ES-I3 (cell line): ENCODE data around the gene SLC50A1.

Source experiments
- H3K36me3 ChIP-seq: 2 replicates; pipeline ENCODE4 v1.6.1; 2013; ENCODE audit warnings: mild to moderate bottlenecking, low read length, control low read depth, moderate library complexity; ENCODE audit not compliant: insufficient read depth
- H3K4me1 ChIP-seq: 2 replicates; pipeline ENCODE4 v1.6.1; 2013; ENCODE audit warnings: mild to moderate bottlenecking, control low read depth, low read length; ENCODE audit not compliant: insufficient read depth
- H3K9ac ChIP-seq: 2 replicates; pipeline ENCODE4 v1.6.1; 2013; ENCODE audit warnings: low read depth, mild to moderate bottlenecking, low read length, moderate library complexity
- H3K9me3 ChIP-seq: 2 replicates; pipeline ENCODE4 v1.6.1; 2013; ENCODE audit warnings: mild to moderate bottlenecking, low read length, moderate library complexity; ENCODE audit not compliant: control insufficient read depth, insufficient read depth

The SLC50A1 gene

DNA sequence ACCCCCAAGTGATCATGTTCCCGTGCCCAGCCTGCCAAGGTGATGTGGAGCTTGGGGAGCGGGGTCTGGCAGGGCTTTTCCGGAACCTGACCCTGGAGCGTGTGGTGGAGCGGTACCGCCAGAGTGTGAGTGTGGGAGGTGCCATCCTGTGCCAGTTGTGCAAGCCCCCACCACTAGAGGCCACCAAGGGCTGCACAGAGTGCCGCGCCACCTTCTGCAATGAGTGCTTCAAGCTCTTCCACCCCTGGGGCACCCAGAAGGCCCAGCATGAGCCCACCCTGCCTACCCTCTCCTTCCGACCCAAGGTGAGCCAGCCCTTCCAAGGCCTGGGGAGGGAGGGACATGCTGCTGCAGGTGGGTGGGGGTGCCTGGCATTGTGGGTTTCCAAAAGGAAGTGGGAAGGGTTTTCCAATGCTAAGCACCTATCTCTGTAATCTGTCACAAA is 40.3 kb downstream of the SLC50A1 start:
- Histone ChIP-seq H3K4me1 (no peaks in the 10 kb centered on the region; the same call in 1 of the 2 replicates), H3K36me3 (peaks cover 6% of the 10 kb centered on the region), H3K9ac (no peak overlapping the region), H3K9me3 (no peaks in the 10 kb centered on the region)

DNA sequence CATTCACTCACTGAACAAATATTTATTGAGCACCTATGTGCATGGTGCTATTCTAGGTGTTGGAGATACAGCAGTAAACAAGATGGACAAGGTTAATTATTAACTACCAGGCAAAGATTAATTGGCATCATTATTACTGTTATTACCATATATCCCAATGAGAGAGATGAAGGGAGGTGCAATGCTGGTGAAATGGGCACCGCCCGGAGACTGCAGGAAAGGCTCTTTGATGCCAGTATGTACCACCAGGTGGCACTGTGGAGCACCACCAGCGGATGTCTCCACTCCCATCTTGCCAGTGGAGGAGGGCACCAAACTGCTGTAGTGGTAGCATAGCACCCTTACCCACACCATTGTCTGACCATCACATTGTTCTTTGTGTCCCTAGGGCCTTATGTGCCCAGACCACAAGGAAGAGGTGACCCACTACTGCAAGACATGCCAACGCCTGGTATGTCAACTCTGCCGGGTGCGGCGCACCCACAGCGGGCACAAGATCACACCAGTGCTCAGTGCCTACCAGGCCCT is 41.0 kb downstream of the SLC50A1 start:
- H3K4me1 ChIP-seq: no peaks in the 10 kb centered on the region; the same call in 1 of the 2 replicates
- peaks cover 6% of the 10 kb centered on the region for H3K36me3 ChIP-seq
- H3K9me3 ChIP-seq: no peaks in the 10 kb centered on the region
- H3K9ac ChIP-seq: no peak overlapping the region

DNA sequence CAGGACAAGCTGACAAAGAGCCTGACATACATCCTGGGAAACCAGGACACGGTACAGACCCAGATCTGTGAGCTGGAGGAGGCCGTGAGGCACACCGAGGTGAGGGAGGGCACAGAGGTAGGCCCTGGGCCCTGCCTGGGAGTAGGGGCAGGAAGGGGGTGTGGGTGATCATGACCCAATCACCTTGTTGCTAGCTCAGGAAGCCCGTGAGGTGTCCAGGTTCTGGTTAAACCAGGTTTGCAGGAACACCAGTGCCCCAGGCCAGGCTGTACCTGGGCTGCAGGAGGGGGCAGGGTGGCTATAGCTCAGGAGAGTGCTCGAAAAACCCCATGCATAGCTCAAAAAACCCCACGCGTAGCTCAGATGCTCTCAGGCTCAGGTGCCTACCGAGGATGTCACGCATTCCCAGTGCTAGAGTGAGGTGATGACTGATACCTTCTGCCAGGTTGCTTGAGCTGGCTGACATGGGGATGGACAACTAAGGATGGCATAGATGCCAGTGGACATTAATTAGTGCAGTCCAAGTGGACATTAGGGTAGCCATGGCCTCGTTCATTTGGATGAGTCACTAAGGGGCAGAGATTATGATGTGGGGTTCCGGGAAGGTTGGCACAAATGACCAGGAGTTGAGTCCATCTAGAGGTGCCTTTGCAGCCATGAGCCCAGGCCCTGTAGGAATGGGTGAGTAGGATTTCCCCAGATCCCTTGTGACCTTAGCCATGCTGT is 41.7 kb downstream of the SLC50A1 start:
- no peaks in the 10 kb centered on the region; the same call in 1 of the 2 replicates for H3K4me1 ChIP-seq
- H3K9me3 ChIP-seq: no peaks in the 10 kb centered on the region
- H3K36me3 ChIP-seq: peaks cover 6% of the 10 kb centered on the region
- H3K9ac ChIP-seq: no peak overlapping the region

- Histone ChIP-seq H3K4me1 (no peaks in the 10 kb centered on the region; the same call in 1 of the 2 replicates), H3K9ac (no peak overlapping the region), H3K36me3 (peaks cover 6% of the 10 kb centered on the region), H3K9me3 (no peaks in the 10 kb centered on the region)
Measured at GRCh38 chr1:155177918-155178281, 42.2 kb downstream of the SLC50A1 start.

DNA sequence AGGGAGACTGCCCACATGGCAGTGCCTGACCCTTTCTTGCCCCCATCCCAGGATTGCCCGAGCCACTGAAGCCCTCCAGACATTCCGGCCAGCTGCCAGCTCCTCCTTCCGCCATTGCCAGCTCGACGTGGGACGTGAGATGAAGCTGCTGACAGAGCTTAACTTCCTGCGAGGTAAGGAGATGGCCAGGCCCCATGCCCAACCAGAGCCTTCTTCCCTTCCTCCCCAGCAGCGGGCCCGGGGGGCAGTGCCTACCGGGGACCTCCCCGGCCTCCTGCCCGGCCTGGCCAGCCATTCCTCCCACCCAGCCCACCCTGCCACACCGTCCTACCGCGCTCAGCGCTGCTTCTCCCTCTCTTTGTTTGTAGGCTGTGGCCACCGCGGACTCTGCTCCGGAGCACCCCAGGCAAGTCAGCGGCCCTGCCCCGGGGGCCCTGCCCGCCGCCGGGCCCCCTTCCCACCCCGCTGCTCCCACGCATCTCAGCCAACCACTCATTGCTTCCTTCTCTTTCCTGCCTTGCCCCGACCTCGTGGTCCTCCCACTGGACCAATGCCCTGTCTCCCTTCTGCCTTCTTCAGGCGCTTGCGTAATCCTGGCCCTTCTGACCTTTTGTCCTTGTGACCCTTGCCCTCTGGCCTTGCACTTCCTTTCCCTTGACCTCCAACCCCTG is 42.9 kb downstream of the SLC50A1 start:
- Histone ChIP-seq H3K36me3 (peaks cover 6% of the 10 kb centered on the region), H3K9me3 (no peaks in the 10 kb centered on the region), H3K4me1 (no peaks in the 10 kb centered on the region; the same call in 1 of the 2 replicates), H3K9ac (no peak overlapping the region)

GRCh38 chr1:155179112-155180031 is 43.7 kb downstream of the SLC50A1 start:
- no peaks in the 10 kb centered on the region; the same call in 1 of the 2 replicates for H3K4me1 ChIP-seq
- H3K9me3 ChIP-seq: no peaks in the 10 kb centered on the region
- H3K9ac ChIP-seq: no peak overlapping the region
- H3K36me3 ChIP-seq: peaks cover 6% of the 10 kb centered on the region

- Histone ChIP-seq H3K4me1 (peaks cover 10% of the 10 kb centered on the region; the same call in 1 of the 2 replicates), H3K9ac (no peak overlapping the region), H3K36me3 (peaks cover 6% of the 10 kb centered on the region), H3K9me3 (no peaks in the 10 kb centered on the region)
Measured at GRCh38 chr1:155181371-155182051, 45.9 kb downstream of the SLC50A1 start.

GRCh38 chr1:155182052-155182550 is 46.4 kb downstream of the SLC50A1 start:
- peaks cover 6% of the 10 kb centered on the region for H3K36me3 ChIP-seq

DNA sequence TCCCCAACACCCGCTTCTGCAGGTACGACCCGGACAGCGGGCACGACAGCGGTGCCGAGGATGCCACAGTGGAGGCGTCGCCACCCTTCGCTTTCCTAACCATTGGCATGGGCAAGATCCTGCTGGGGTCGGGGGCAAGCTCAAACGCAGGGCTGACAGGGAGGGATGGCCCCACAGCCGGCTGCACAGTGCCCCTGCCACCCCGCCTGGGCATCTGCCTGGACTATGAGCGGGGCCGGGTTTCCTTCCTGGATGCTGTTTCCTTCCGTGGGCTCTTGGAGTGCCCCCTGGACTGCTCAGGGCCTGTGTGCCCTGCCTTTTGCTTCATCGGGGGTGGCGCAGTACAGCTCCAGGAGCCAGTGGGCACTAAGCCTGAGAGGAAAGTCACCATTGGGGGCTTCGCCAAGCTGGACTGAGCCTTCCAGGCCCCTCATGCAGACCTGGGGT is 48.1 kb downstream of the SLC50A1 start:
- no peak overlapping the region for H3K9ac ChIP-seq
- peaks cover 6% of the 10 kb centered on the region; the same call in 1 of the 2 replicates for H3K36me3 ChIP-seq
- peaks cover 13% of the 10 kb centered on the region; the same call in 1 of the 2 replicates for H3K4me1 ChIP-seq
- no peaks in the 10 kb centered on the region for H3K9me3 ChIP-seq

More at GRCh38 chr1:155182052-155182550, 46.4 kb downstream of the SLC50A1 start:
- Histone ChIP-seq H3K4me1 (peaks cover 13% of the 10 kb centered on the region; the same call in 1 of the 2 replicates), H3K9me3 (no peaks in the 10 kb centered on the region), H3K9ac (no peak overlapping the region)

GRCh38 chr1:155184351-155184811 is 48.7 kb downstream of the SLC50A1 start:
- Histone ChIP-seq H3K4me1 (peaks cover 13% of the 10 kb centered on the region; the same call in 1 of the 2 replicates), H3K9me3 (no peaks in the 10 kb centered on the region), H3K9ac (no peak overlapping the region), H3K36me3 (peaks cover under 1% of the 10 kb centered on the region; the same call in 1 of the 2 replicates)

DNA sequence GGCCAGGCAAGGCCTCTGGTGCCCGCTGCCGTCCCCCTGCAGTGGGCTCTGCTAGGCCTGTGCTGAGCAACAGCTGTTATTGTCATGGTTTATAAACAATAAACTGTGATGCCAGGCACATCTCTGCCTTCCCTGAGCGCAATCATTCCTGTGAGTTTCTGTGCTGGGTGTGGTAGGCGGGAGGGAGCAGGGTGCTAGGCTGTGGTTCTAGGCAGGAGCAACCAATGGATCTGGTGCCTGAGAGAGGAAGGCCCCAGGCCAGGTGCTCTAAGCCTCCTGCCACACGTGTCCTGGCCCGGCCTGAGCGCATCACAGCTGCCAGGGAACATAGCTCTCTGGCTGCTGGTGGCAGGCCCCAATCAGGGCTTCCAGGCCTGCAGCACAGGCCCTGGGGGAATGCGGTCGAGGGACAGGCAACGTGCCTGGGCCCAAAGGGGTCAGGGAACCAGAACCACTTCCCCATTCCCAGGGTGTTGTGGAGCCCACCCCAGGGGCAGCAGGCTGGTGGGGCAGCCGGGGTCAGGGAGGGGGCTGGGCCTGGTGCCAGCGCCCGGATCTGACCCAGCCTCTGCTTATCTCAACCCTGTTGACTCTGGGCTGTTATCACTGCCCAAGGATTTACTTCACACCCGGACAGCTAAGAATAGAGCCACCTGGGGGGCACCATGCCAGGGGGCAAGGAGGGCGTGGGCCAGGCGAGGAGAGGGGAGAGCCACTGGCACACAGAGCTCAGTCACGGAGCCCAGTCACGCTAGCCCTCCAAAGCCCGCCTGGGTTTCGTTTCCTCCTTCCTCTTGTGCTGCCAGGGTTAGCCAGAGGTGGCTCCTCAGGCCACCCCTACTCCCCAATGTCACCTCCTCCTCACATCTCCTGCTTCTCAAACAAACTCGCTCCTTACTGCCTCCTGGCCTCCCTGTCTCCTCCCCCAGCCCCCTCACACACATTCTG is 49.5 kb downstream of the SLC50A1 start:
- H3K4me1 ChIP-seq: peaks cover 13% of the 10 kb centered on the region; the same call in 1 of the 2 replicates
- H3K9ac ChIP-seq: no peak overlapping the region
- no peaks in the 10 kb centered on the region for H3K36me3 ChIP-seq

GRCh38 chr1:155185783-155186066 is 50.1 kb downstream of the SLC50A1 start:
- H3K9ac ChIP-seq: no peak overlapping the region
- peaks cover 13% of the 10 kb centered on the region; the same call in 1 of the 2 replicates for H3K4me1 ChIP-seq
- no peaks in the 10 kb centered on the region for H3K36me3 ChIP-seq
- H3K9me3 ChIP-seq: no peaks in the 10 kb centered on the region

More for the DNA sequence above, 49.5 kb downstream of the SLC50A1 start:
- no peaks in the 10 kb centered on the region for H3K9me3 ChIP-seq
